HG02943 (cell line): ENCODE measurements around the gene TARBP1.
A peak's percentile ranks its signal among the peaks of the same experiment; 100 is the strongest.
"Not testable (repeated sequence)": the region's sequence is repeated elsewhere in the genome, so short reads cannot be mapped to it uniquely, and the experiment has no call there.

Experiments used
- ATAC-seq: cut with Tn5 transposase; IDR thresholded peaks from one replicate; pipeline ENCODE4 v1.9.1; 2021; ENCODE audit warnings: mild to moderate bottlenecking, low read depth, moderate library complexity; ENCODE audit not compliant: unreplicated experiment

TARBP1 gene

DNA sequence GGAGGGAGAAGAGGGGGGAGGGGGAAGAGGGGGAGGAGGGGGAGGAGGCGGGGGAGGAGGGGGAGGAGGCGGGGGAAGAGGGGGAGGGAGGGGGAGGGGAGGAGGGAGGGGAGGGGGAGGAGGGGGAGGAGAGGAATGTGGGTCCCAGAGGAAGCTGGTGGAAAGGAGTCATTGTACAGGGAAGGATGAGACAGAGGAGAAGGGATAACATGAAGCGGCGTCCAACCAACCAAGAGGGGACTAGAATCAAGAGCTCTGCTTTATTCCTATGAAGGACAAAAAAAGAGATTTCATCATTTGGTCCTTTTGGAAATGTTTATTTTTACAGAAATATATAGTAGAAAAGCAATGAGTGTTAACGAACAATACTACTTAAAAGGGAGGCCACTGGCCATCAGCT lies 81.2 kb downstream of the TARBP1 start:
- no peak for ATAC-seq

DNA sequence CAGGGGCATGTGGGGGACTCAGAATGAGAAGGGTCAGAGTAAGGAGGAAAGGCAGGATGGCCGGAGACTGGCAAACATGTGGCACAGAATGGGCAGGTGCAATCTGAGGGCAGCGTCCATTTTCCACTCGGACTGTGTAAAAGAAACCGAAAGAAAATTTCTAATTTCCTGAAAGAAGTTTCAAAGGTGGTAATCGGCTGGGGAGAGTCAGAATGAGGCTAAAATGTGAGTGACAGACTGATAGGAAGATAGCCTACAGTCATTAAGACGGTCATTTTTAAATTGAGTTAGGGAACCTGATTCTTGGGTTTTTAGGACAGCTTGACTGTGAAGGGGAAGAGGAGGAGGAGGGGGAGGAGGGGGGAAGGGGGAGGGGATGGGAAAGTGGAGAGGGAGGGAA lies 82.1 kb downstream of the TARBP1 start:
- no peak for ATAC-seq

GRCh38 chr1:234396092-234396491 lies 82.9 kb downstream of the TARBP1 start:
- ATAC-seq = no peak

DNA sequence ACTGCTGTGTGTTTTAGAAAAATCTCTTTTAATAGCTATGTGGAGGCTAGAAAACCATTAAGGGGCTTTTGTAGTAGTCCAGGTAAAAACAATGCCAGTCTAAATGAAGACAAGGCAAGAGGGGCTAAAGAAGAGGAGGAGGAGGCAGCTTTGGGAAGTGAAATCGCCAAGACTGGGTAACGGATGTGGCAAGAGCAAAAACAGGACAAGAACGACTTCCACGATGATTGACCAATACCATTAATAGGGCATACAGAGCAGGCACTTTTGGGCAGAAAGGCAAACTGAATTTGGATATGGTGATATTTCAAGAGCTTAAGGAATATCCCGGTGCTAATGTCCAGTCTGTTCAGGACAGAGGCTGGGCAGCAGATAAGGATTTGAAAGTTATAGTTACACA lies 83.7 kb downstream of the TARBP1 start:
- no peak for ATAC-seq

DNA sequence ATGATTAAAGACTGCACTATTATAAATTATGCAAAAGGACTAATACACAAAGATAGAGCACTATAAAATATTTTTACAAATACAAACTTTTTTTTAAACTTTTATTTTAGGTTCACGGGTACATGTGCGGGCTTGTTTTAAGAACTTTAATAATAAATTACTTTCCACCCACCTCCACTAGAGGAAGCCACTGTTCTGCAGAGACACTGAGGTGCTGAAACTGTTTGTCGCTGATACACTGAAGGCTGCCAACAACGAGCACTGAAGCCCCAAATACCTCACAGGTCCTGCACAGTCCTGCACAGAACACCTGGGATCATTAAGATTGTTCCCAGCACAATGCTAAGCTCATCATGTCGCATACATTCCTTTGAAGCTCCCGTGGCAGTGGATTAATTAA lies 85.8 kb downstream of the TARBP1 start:
- no peak for ATAC-seq

DNA sequence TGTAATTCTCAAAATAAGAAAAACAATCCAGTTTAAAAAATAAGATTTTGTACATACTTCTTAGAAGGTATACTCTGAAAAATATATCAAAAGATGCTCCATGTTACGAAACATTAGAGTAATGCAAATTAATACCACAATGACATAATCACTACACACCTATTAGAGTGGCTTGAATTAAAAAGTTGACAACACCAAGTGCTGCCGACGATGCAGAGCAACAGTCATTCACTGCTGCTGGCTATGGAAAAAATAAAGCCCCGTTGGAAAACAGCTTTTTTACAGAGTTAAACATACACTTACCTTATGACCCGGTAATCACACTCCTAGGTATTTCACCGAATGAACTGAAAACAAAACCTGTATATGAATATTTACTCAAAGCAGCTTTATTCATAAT lies 90.9 kb downstream of the TARBP1 start:
- no peak for ATAC-seq

- no peak for ATAC-seq
Observed at GRCh38 chr1:234386122-234386521, 92.9 kb downstream of the TARBP1 start.

DNA sequence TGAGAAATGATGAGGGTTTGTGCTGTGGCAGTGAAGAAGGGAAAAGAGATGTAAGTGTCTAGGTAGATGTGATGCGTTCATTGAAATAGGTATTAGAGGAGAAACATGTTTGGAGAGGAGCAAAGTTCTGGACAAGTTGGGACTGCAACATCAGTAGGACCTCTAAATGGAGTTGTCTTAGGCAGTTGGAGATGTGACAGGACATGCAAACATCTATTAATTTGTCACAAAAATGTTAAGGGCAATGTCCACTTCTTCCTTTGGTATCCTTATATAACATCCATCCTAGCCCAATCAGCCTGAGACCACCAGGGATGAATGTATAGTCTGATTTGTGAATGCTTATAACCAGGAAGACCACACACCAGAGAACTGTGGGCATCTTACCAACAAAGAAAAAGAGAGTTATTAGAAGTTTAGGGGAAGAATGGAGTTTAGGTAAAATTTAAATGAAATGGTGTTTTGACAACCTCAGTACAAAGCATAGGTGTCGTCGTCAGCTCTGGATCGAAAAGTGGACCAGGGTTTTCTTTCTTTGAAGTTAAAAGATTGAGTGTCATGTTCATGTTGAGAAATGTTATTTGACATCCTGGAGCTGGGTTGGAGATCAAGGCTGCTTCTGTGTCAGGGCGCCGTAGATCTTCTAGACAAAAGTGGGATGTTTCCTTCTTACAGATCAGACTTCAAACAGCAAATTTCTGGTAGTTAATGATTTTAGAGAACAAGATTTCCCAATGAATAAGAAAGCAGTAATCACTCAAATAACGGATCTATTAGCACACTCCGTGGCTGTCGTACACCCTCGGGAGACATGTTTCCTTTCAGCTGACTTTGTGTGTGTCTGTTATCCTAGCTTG lies 97.1 kb downstream of the TARBP1 start:
- no peak for ATAC-seq

- not testable (repeated sequence) for ATAC-seq
Observed at GRCh38 chr1:234379591-234380109, 99.3 kb downstream of the TARBP1 start.

- no peak for ATAC-seq
Observed at GRCh38 chr1:234375672-234376071, 103.3 kb downstream of the TARBP1 start.

DNA sequence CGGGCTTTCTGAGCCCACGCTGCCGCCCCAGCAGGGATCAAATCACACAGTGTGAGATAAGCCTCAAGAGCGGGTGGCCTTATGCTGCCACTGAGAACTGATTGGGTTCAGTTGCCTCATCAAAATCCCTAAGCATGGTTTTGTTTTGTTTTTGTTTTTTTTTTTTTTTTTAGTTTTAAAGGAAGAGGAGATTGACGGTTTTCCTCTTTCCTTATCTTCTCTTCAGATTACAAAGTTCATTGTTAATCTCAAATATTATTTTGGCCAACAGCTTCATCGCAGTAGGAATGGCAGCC lies 105.1 kb downstream of the TARBP1 start:
- ATAC-seq = no peak

DNA sequence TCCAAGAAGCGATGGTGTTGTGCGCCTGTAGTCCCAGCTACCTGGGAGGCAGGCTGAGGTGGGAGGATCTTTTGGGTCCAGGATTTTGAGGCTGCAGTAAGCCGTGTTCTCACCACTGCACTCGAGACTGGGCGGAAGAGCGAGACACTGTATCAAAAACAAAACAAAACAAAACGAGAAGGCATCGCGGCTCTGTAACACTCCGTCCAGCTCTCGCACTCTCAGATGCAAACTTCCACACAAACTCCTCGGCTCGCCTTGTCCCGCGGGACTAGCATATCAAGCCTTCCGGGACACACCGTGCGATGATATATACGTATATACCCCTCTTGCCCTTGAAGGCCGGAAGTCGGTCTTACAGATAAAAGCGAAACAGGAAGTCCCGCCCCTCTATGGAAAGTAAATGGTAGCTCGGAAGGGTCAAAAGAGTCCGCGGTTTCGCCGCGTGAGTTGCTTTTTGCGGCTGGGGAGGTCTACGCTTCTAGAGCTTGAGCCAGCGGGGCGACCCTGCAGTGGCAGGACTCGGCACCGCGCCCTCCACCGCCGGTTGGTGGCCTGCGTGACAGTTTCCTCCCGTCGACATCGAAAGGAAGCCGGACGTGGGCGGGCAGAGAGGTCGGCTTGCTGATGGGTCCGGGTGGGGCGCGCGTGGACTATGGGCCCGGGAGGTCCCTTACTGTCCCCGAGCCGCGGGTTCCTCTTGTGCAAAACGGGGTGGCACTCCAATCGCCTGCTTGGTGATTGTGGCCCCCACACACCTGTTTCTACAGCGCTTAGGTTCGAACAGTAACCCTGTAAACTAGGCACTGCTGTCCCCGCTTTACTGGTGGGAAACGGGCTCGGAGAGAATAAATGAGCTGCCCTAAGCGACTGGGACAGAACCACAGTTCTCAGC lies 105.7 kb downstream of the TARBP1 start, which contains the start of gene COA6:
TSS of gene COA6 (plus strand) at position 393 of the 895 bp plus-strand sequence. CDS start at position 404, 11 bp downstream.
- ATAC-seq = peak; percentile 93

- ATAC-seq = no peak
Observed at GRCh38 chr1:234372011-234372757, 106.8 kb downstream of the TARBP1 start.

DNA sequence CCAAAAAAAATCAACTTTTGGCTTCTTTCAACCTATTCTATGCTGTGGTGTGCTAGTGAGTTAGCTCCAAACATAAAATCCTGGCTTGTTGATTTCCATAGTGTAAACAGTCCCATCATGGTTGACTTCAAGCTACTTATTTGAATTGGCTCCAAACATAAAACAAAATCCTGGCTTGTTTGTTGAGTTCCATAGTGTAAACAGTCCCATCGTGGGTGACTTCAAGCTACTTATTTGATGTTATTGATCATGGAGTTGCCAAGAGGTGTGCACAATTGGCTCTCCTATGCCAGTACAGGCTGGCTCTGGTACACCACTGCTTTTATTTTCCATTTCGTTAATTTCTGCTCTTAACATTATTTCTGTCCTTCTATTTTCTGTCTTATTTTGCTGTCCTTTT lies 107.6 kb downstream of the TARBP1 start:
- no peak for ATAC-seq

DNA sequence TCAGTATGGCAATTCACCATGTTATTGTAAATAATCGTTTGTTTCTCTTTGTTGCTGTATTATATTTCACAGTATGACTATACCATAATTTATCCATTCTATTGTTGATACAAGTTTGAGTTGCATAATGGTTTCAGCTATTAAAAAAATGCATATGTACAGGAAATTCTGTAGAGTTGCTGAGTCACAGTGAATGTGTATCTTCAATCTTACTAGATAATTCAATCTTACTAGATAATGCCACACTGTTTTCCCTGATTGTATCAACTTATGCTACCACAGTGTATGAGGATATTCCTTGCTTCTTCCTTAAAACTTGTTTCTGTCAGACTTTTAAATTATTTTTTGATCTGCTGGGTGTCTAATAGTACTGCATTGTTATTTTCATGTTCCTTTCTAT lies 109.2 kb downstream of the TARBP1 start:
- ATAC-seq = no peak

DNA sequence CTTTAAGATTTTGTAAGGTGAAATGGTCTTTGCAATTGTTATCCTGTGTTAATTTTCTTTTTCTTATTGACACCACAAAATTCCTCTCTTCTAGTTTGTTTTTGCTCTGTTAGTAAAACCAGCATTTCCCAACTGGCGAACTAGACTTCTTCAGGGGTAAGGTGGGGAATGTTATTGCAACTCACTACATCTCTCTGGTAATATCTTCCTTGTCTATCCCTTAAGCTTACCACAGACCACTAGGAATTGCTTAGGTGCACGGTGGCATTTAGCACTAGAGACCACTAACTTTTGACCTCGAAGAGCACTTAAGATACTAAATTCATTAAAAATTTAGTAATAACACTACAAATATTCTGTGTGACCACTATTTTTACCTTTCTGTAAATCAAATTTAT lies 109.9 kb downstream of the TARBP1 start:
- no peak for ATAC-seq

- ATAC-seq = no peak
Observed at GRCh38 chr1:234368320-234369032, 110.5 kb downstream of the TARBP1 start.

DNA sequence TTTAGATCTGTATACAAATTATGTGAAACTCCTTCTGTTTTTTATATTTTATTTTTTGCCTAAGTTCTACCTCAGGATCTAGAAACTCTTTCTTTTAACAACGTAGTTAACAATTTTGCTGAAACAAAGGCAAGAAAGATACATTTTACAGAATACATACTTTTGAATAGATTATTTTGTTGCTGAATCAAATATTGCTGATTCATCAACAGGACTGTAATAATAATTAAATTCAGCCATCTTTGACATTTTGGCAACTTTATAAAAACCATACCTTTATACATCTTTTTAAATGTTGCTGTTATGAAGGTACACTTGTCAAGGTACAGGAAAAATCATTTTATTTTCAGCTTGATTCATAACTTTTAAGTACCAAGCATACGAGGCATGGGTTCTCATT lies 116.4 kb downstream of the TARBP1 start:
- no peak for ATAC-seq

GRCh38 chr1:234361102-234361603 lies 117.8 kb downstream of the TARBP1 start:
- ATAC-seq = no peak

DNA sequence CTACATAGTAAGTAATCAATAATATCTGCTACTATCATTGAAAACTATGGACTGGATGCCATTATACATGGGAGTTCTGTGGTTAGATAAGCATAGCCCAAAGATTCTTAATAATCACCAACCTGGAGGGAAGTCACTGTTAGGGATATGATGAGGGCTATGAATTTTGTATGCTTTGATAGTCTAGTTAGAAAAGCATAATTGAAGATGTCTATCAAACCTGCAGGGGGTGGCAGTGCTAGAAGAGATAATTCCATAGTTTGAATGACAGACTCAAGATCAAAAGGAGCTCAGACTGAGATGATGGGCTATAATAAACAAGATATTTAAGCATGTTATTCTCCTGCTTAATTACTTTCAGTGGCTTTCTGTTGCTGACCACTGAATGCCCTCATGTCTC lies 121.1 kb downstream of the TARBP1 start:
- ATAC-seq = no peak
